SK-N-SH treated with all-trans-retinoic acid at 6 μM for 48 hours (cell line): Measurements from ENCODE around the gene BLNK.

Experiments
- ATAC-seq: fragments of 200-7000 bp; cut with Tn5 transposase; 3 replicates; pipeline ENCODE4 v1.9.1; 2020; ENCODE audit warnings: mild to moderate bottlenecking, moderate library complexity
- ARNTL ChIP-seq: fragments of 450-650 bp; formaldehyde crosslinking; IDR thresholded peaks from 2 replicates; pipeline ENCODE4 v1.5.0; 2020; ENCODE audit warnings: low read depth, mild to moderate bottlenecking, moderate library complexity, borderline replicate concordance
- BACH2 ChIP-seq: fragments of 250-450 bp; sonication (Bioruptor Pico); IDR thresholded peaks from 2 replicates; pipeline ENCODE4 v1.9.0; 2021; ENCODE audit warnings: mild to moderate bottlenecking, borderline replicate concordance
- CSDC2 ChIP-seq: fragments of 250-450 bp; sonication (Bioruptor Pico); IDR thresholded peaks from 2 replicates; pipeline ENCODE4 v1.5.0; 2020; ENCODE audit warnings: mild to moderate bottlenecking, moderate library complexity
- ESRRG ChIP-seq: fragments of 250-450 bp; sonication (Bioruptor Pico); IDR thresholded peaks from 2 replicates; pipeline ENCODE4 v1.6.1; 2021; ENCODE audit warnings: mild to moderate bottlenecking
- ISL1 ChIP-seq: fragments of 250-450 bp; sonication (Bioruptor Pico); IDR thresholded peaks from 2 replicates; pipeline ENCODE4 v2.1.2; 2022; ENCODE audit warnings: mild to moderate bottlenecking, moderate library complexity
- OSR1 ChIP-seq: fragments of 250-450 bp; sonication (Bioruptor Pico); IDR thresholded peaks from 2 replicates; pipeline ENCODE4 v1.8.0; 2022; ENCODE audit warnings: moderate library complexity, mild to moderate bottlenecking, inconsistent platforms
- PPARA ChIP-seq: fragments of 250-450 bp; sonication (Bioruptor Pico); IDR thresholded peaks from 2 replicates; pipeline ENCODE4 v1.5.0; 2020; ENCODE audit warnings: mild to moderate bottlenecking, borderline replicate concordance
- RARB ChIP-seq: fragments of 250-450 bp; sonication (Bioruptor Pico); IDR thresholded peaks from 2 replicates; pipeline ENCODE4 v1.8.0; 2021; ENCODE audit warnings: mild to moderate bottlenecking, moderate library complexity
- SNAI2 ChIP-seq: fragments of 250-450 bp; sonication (Bioruptor Pico); IDR thresholded peaks from 2 replicates; pipeline ENCODE4 v1.5.0; 2020; ENCODE audit warnings: mild to moderate bottlenecking, moderate library complexity
- TCF4 ChIP-seq: fragments of 250-450 bp; sonication (Bioruptor Pico); IDR thresholded peaks from 2 replicates; pipeline ENCODE4 v1.8.0; 2021; ENCODE audit warnings: mild to moderate bottlenecking, moderate library complexity, borderline replicate concordance
- ZC3H10 ChIP-seq: fragments of 250-450 bp; sonication (Bioruptor Pico); IDR thresholded peaks from 2 replicates; pipeline ENCODE4 v1.5.1; 2021; ENCODE audit warnings: mild to moderate bottlenecking, moderate library complexity
- ZFP3 ChIP-seq: fragments of 250-450 bp; sonication (Bioruptor Pico); IDR thresholded peaks from 2 replicates; pipeline ENCODE4 v1.5.0; 2020; ENCODE audit warnings: mild to moderate bottlenecking, moderate library complexity
- ZFP30 ChIP-seq: fragments of 450-650 bp; formaldehyde crosslinking; IDR thresholded peaks from 2 replicates; pipeline ENCODE4 v1.5.0; 2022; ENCODE audit warnings: mild to moderate bottlenecking, moderate library complexity
- ZNF565 ChIP-seq: fragments of 450-650 bp; formaldehyde crosslinking; conservative IDR thresholded peaks from 2 replicates; pipeline ENCODE4 v1.5.0; 2020; ENCODE audit warnings: low read depth, mild to moderate bottlenecking, moderate library complexity
- ZNF70 ChIP-seq: fragments of 450-650 bp; formaldehyde crosslinking; IDR thresholded peaks from 2 replicates; pipeline ENCODE4 v1.5.0; 2020; ENCODE audit warnings: mild to moderate bottlenecking, moderate library complexity
- ZNF8 ChIP-seq: fragments of 450-650 bp; formaldehyde crosslinking; IDR thresholded peaks from 2 replicates; pipeline ENCODE4 v1.5.0; 2020; ENCODE audit warnings: mild to moderate bottlenecking, moderate library complexity
- TF ChIP-seq, protein P1 (sequence below): fragments of 250-450 bp; sonication (Bioruptor Pico); IDR thresholded peaks from 2 replicates; pipeline ENCODE4 v1.5.1; 2021; ENCODE audit warnings: mild to moderate bottlenecking, moderate library complexity
- TF ChIP-seq, protein P2 (sequence below): fragments of 250-450 bp; sonication (Bioruptor Pico); IDR thresholded peaks from 2 replicates; pipeline ENCODE4 v1.5.1; 2020; ENCODE audit warnings: low read depth, mild to moderate bottlenecking, moderate library complexity
- TF ChIP-seq, protein P3 (sequence below): fragments of 250-450 bp; sonication (Bioruptor Pico); IDR thresholded peaks from 2 replicates; pipeline ENCODE4 v1.8.0; 2021; ENCODE audit warnings: low read depth, mild to moderate bottlenecking, moderate library complexity, borderline replicate concordance
- TF ChIP-seq, protein P4 (sequence below): fragments of 250-450 bp; sonication (Bioruptor Pico); IDR thresholded peaks from 2 replicates; pipeline ENCODE4 v1.5.0; 2020; ENCODE audit warnings: mild to moderate bottlenecking, moderate library complexity
- TF ChIP-seq, protein P5 (sequence below): fragments of 250-450 bp; sonication (Bioruptor Pico); IDR thresholded peaks from 2 replicates; pipeline ENCODE4 v1.8.0; 2020; ENCODE audit warnings: mild to moderate bottlenecking, moderate library complexity, borderline replicate concordance

Gene BLNK

DNA sequence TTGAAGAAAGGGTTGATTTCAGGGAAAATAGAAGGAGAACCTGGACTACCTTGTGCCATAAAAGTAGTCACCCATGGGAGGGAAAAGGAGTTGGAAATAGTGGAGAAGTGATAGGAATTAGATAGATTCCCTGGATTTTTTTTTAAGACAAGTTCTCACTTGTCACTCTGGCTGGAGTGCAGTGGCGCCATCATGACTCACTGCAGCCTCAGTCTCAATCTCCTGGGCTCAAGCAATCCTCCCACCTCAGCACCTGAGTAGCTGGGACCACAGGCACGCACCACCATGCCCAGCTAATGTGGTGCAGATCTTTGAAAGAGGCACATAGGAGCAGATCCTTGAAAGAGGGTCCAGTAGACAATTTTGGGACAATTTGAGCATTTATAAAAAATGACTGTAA, 9.5 kb upstream of the BLNK start:
- no peak for ATAC-seq
- TF ChIP-seq TCF4 (CRISPR knock-in tag) (no peak), OSR1 (CRISPR knock-in tag) (no peak), ZFP3 (CRISPR knock-in tag) (no peak), ISL1 (CRISPR knock-in tag) (no peak), ZC3H10 (no peak), ZNF8 (no peak), ARNTL (CRISPR knock-in tag) (no peak), ESRRG (CRISPR knock-in tag) (no peak)
- TF ChIP-seq, protein P1, sequence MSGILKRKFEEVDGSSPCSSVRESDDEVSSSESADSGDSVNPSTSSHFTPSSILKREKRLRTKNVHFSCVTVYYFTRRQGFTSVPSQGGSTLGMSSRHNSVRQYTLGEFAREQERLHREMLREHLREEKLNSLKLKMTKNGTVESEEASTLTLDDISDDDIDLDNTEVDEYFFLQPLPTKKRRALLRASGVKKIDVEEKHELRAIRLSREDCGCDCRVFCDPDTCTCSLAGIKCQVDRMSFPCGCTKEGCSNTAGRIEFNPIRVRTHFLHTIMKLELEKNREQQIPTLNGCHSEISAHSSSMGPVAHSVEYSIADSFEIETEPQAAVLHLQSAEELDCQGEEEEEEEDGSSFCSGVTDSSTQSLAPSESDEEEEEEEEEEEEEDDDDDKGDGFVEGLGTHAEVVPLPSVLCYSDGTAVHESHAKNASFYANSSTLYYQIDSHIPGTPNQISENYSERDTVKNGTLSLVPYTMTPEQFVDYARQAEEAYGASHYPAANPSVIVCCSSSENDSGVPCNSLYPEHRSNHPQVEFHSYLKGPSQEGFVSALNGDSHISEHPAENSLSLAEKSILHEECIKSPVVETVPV (CRISPR knock-in tag), result no peak
- TF ChIP-seq, protein P2, sequence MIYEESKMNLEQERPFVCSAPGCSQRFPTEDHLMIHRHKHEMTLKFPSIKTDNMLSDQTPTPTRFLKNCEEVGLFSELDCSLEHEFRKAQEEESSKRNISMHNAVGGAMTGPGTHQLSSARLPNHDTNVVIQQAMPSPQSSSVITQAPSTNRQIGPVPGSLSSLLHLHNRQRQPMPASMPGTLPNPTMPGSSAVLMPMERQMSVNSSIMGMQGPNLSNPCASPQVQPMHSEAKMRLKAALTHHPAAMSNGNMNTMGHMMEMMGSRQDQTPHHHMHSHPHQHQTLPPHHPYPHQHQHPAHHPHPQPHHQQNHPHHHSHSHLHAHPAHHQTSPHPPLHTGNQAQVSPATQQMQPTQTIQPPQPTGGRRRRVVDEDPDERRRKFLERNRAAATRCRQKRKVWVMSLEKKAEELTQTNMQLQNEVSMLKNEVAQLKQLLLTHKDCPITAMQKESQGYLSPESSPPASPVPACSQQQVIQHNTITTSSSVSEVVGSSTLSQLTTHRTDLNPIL, result no peak

DNA sequence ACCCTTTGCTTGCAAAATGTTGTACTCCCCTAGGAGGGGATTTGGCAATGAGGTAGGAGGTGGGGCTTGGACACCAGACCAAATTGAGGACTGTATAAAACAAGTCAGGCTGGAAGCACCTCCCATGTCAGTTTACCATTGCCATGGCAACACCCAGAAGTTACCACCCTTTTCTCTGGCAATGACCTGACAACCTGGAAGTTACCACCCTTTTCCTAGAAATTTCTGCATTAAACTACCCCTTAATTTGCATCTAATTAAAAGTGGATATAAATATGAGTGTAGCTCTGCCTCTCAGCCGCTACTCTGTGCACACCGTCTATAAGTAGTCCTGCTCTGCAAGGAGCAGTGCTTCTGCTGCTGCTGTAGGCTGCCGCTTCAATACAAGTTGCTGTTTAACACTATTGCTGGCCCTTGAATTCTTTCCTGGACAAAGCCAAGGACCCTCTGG, 7.8 kb upstream of the BLNK start:
- TF ChIP-seq CSDC2 (CRISPR knock-in tag) (no peak), PPARA (CRISPR knock-in tag) (no peak), BACH2 (no peak), ZFP30 (CRISPR knock-in tag) (no peak), RARB (CRISPR knock-in tag) (no peak), ZNF565 (CRISPR knock-in tag) (no peak), ISL1 (CRISPR knock-in tag) (no peak), OSR1 (CRISPR knock-in tag) (no peak), TCF4 (CRISPR knock-in tag) (no peak), ARNTL (CRISPR knock-in tag) (no peak)
- TF ChIP-seq, protein P3, sequence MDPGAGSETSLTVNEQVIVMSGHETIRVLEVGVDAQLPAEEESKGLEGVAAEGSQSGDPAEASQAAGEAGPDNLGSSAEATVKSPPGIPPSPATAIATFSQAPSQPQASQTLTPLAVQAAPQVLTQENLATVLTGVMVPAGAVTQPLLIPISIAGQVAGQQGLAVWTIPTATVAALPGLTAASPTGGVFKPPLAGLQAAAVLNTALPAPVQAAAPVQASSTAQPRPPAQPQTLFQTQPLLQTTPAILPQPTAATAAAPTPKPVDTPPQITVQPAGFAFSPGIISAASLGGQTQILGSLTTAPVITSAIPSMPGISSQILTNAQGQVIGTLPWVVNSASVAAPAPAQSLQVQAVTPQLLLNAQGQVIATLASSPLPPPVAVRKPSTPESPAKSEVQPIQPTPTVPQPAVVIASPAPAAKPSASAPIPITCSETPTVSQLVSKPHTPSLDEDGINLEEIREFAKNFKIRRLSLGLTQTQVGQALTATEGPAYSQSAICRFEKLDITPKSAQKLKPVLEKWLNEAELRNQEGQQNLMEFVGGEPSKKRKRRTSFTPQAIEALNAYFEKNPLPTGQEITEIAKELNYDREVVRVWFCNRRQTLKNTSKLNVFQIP (CRISPR knock-in tag), result no peak
- TF ChIP-seq, protein P1 (CRISPR knock-in tag), result no peak
- no peak for ATAC-seq

DNA sequence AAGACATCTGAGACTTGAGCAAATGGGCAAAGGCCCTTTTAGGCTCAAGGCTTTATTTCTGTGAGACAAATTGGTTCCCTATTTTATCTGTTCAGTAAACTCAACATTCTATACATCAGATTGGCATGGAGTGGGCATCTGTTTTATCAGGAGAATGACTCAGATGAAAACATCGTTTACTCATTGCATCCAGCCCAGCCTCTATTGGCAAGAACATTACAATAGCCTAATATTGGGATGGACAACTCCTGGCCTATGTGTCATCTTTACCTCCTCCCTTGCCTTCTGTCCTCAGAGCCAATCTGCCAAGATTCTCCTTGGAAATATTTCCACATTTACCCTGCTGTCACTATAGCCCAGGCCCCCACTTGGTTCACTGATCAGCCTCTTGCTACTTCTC, 5.5 kb upstream of the BLNK start:
- TF ChIP-seq, protein P4, sequence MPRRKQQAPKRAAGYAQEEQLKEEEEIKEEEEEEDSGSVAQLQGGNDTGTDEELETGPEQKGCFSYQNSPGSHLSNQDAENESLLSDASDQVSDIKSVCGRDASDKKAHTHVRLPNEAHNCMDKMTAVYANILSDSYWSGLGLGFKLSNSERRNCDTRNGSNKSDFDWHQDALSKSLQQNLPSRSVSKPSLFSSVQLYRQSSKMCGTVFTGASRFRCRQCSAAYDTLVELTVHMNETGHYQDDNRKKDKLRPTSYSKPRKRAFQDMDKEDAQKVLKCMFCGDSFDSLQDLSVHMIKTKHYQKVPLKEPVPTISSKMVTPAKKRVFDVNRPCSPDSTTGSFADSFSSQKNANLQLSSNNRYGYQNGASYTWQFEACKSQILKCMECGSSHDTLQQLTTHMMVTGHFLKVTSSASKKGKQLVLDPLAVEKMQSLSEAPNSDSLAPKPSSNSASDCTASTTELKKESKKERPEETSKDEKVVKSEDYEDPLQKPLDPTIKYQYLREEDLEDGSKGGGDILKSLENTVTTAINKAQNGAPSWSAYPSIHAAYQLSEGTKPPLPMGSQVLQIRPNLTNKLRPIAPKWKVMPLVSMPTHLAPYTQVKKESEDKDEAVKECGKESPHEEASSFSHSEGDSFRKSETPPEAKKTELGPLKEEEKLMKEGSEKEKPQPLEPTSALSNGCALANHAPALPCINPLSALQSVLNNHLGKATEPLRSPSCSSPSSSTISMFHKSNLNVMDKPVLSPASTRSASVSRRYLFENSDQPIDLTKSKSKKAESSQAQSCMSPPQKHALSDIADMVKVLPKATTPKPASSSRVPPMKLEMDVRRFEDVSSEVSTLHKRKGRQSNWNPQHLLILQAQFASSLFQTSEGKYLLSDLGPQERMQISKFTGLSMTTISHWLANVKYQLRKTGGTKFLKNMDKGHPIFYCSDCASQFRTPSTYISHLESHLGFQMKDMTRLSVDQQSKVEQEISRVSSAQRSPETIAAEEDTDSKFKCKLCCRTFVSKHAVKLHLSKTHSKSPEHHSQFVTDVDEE (CRISPR knock-in tag), result no peak
- TF ChIP-seq ZFP3 (CRISPR knock-in tag) (no peak), ARNTL (CRISPR knock-in tag) (no peak), ESRRG (CRISPR knock-in tag) (no peak), OSR1 (CRISPR knock-in tag) (no peak), RARB (CRISPR knock-in tag) (no peak), SNAI2 (CRISPR knock-in tag) (no peak), ZNF70 (CRISPR knock-in tag) (no peak), PPARA (CRISPR knock-in tag) (no peak)
- TF ChIP-seq, protein P2, result no peak
- TF ChIP-seq, protein P3 (CRISPR knock-in tag), result no peak
- TF ChIP-seq, protein P1 (CRISPR knock-in tag), result no peak
- TF ChIP-seq, protein P5, sequence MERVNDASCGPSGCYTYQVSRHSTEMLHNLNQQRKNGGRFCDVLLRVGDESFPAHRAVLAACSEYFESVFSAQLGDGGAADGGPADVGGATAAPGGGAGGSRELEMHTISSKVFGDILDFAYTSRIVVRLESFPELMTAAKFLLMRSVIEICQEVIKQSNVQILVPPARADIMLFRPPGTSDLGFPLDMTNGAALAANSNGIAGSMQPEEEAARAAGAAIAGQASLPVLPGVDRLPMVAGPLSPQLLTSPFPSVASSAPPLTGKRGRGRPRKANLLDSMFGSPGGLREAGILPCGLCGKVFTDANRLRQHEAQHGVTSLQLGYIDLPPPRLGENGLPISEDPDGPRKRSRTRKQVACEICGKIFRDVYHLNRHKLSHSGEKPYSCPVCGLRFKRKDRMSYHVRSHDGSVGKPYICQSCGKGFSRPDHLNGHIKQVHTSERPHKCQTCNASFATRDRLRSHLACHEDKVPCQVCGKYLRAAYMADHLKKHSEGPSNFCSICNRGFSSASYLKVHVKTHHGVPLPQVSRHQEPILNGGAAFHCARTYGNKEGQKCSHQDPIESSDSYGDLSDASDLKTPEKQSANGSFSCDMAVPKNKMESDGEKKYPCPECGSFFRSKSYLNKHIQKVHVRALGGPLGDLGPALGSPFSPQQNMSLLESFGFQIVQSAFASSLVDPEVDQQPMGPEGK (CRISPR knock-in tag), result no peak
- no peak for ATAC-seq
